DMS153 treated with DMSO at 0.1 percent for 48 hours (cell line): ENCODE results near the gene SMARCB1.
A peak's percentile ranks its signal among the peaks of the same experiment; 100 is the strongest.

Experiments
- DNase-seq: peaks from one replicate; lab custom pipeline; 2025; ENCODE audit not compliant: unreplicated experiment; lab: John Stamatoyannopoulos, UW

Gene SMARCB1

DNA sequence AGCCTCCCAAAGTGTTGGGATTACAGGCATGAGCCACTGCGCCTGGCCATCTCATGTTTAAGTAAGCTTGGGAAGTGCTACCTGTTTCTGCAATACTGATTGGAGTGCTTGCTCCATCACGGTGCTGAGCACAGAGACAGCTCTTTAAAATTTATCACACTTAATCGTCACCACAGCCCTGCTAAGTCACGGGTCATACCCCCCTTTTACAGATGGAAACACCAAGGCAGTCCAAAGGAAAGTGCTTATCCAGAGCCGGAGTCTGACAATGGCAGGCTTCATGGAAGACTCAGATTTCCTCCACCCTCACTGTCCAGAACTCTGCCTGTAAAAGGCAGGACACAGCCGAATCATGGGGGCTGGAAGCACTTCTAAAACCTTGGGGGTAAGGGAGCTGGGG lies 26.7 kb upstream of the SMARCB1 start:
- no peak for DNase-seq

- peak; percentile 34 for DNase-seq
These were observed 23.8 kb upstream of the SMARCB1 start, which contains the start of gene C22orf15 for GRCh38 chr22:23762842-23763578. Gene C22orf15, plus strand, starts transcription at chr22:23762990. Its CDS starts 317 bp downstream, at chr22:23763307.

GRCh38 chr22:23763579-23763945 lies 23.2 kb upstream of the SMARCB1 start:
- peak; percentile 38 for DNase-seq

DNA sequence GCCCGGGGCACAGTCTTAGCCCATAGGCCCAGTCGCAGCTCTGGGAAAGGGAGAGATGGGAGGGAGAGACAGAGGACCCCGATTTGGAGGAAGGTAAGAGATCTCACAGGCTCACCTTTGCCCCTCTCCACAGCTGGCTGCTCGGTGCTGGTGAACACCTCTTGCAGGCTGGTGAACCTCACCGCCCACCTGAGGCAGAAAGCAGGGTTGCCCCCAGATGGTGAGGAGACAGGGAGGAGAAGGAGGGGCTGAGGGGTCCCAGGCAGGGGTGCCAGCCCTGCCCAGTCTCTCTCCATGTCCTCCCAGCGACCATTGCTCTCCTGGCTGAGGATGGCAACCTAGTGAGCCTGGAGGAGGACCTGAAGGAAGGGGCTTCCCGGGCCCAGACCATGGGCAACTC lies 22.8 kb upstream of the SMARCB1 start:
- no peak for DNase-seq

DNA sequence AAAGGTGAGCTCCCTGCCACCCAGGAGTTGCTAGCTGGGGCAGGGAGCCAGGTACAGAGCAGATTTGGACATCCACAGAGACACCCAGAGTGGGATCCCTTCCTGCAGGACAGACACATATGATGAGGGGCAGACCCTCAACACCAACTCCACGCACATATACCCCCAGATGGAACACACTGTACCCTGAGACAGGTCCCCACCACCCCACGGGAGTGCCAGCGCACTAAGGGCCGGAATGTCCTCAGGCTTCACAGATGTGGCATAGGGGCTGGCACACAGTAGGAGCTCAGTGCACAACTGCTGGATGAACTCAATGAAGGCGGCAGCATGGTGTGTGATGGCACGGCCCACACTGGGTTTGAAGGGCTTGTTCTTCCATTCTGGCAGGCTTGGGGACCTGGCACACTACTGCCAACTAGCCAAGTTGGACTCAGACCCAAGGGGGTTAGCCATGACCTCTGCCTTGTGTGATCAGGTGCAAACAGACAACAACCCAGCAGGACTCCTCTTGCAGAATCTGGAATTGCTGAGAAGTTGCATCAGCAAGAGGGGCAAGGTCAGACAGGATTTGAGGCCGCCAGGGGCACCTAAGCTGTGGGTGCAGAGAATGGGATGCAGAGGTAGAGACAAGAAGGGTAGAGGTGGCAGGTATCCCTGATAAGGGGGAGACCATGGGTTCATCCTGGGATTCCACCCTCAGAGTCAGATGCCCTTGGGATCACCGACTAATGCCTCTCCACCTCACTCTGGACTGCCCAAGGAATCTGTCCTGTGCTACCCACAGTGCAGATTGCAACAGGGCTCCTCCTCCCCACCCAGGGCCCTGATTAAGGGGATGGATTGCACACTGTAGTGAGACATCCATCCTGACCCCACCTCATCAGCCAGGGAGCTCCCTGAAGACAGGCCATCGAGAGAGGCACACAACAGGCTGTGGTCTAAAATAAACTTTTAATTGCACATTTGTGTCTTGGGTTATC lies 21.6 kb upstream of the SMARCB1 start:
- DNase-seq = no peak

- DNase-seq = no peak
These were observed 19.5 kb upstream of the SMARCB1 start for GRCh38 chr22:23767303-23767672.

DNA sequence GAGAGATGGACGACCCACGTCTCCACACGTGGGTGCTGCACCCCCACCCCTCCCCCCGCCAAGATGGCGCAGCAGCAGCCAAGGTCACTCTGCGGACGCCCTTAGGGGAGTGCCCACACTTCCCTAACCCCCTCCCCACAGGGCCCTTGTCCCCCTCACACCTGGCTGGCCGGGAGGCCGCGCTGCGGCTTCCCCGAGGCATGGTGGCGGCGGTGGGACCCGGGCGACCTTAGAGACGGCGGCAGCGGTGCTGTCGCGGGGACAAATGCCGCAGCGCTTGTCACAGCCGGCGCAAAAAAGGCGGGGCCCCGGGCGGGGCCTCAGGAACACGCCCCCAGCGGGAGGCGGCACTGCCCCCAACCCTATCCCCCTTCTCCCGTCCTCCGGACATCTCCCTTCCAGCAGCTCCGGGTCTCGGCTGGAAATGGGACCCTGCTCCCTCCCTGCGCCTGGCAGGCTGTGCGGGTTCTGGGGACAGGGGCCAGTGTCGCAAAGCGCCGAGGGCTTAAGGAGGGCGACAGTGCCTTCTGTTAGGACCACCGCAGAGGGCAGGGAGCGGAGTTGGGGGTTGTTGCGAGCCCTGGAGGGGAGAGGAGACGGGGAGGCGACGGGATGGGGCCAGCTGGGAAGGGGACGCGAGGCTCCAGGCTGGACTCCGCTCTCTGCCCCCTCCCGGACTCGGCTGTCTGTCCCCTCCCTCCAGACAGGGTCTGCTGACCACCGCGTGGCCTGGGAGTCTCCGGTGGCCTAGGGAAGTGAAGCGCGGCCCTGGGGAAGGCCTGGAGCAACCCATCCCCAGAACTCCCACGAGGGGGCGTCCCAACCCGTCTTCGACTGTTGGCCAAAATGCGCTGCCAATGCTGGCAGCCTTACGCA lies 18.9 kb upstream of the SMARCB1 start, which contains the start of gene CHCHD10:
Gene CHCHD10, minus strand, starts transcription at position 300 of the 876 bp plus-strand sequence. Its CDS starts 98 bp downstream, at position 202.
- peak; percentile 24 for DNase-seq

GRCh38 chr22:23769321-23769965 lies 17.3 kb upstream of the SMARCB1 start:
- DNase-seq = no peak

DNA sequence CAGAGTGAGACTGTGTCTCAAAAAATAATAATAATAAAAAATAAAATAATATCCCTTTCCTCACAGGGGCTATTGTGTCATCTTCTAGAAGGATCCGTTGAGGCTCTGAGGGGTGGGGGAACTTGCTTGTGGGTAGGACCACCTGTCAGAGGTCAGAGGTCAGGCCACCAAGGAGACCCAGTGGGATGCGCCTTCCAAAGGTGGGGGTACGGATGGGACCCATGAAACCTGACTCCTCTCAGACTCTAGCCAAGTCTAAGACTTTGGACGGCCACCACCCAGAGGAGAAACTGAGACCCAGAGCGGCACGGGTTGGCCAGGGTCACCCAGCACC lies 14.5 kb upstream of the SMARCB1 start:
- no peak for DNase-seq

- no peak for DNase-seq
These were observed 13.9 kb upstream of the SMARCB1 start, which contains the start of gene MMP11 for GRCh38 chr22:23772649-23773473. Gene MMP11, plus strand, starts transcription at chr22:23772849. Its CDS starts 22 bp downstream, at chr22:23772871.

- no peak for DNase-seq
These were observed 13.2 kb upstream of the SMARCB1 start for GRCh38 chr22:23773483-23774113.

- DNase-seq = no peak
These were observed 12.4 kb upstream of the SMARCB1 start for GRCh38 chr22:23774114-23774921.

DNA sequence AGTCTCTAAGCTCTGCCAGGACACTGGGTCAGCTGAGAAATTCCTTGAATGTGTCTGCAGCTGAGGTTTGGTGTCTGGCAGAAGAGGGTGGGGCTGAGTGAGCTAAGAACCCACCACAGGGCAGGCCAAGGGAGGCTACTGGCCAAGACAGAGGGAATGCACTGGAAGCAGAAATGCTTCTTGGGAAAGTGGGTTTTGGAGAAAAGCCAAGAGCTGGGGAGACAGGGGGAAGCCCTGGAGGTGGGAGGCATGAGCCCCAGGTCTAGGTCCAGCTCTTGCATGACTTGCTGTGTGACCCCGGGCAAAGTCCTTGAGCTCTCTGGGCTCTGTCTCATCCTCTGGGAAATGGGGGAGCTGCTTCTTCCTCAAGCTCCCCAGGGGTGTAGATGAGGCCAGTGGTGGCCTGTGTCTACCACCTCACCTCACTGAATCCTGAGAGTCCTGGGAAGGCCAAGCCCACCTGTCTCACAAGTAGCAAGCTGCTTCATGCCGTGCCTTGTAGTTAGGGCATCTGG lies 11.8 kb upstream of the SMARCB1 start:
- no peak for DNase-seq

- no peak for DNase-seq
These were observed 10.9 kb upstream of the SMARCB1 start for GRCh38 chr22:23775779-23776375.

GRCh38 chr22:23777776-23778576 lies 8.8 kb upstream of the SMARCB1 start:
- DNase-seq = no peak

DNA sequence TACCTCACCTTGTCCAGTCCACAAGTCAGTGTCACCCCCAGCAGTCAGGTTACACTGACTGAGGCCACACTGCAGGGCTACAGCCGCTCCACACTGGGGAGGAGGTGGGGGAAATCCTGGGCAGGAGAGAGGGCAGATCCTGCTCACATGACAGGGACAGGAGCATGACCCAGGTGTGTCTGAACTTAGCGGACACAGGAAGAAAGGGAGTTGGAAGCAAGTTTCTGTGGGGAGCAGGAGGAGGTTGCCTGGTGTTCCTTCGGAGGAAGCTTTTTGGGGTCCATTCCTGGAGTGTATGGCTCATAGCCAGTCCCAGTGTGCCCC lies 8.2 kb upstream of the SMARCB1 start:
- DNase-seq = no peak

DNA sequence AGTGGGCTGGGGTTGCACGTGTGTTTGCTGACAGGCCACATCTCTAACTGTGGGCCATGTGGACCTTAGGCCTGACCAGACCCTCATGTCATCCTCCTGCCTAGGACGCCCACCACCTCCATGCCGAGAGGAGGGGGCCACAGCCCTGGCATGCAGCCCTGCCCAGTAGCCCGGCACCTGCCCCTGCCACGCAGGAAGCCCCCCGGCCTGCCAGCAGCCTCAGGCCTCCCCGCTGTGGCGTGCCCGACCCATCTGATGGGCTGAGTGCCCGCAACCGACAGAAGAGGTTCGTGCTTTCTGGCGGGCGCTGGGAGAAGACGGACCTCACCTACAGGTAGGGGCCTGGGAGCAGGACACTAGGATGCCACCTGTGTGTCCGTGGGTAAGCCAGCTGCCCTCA lies 7.7 kb upstream of the SMARCB1 start:
- no peak for DNase-seq
